PC-3 (cell line): ENCODE results near the gene ALDH5A1.

Experiments
- EZH2 ChIP-seq: fragments of 300-600 bp; sonication (generic); IDR thresholded peaks from one replicate; pipeline ENCODE4 v1.6.1; 2017; ENCODE audit warnings: antibody characterized with exemption, mild to moderate bottlenecking, low read length; ENCODE audit not compliant: unreplicated experiment
- EZH2phosphoT487 ChIP-seq: fragments of 300-600 bp; sonication (generic); IDR thresholded peaks from 2 replicates; pipeline ENCODE4 v1.6.1; 2018; ENCODE audit warnings: mild to moderate bottlenecking, antibody characterized with exemption, low read length, borderline replicate concordance
- TF ChIP-seq, protein P1 (sequence below): fragments of 300-600 bp; sonication (generic); conservative IDR thresholded peaks from 2 replicates; pipeline ENCODE4 v1.5.1; 2017; ENCODE audit warnings: antibody characterized with exemption, low read depth, mild to moderate bottlenecking, low read length

DNA sequence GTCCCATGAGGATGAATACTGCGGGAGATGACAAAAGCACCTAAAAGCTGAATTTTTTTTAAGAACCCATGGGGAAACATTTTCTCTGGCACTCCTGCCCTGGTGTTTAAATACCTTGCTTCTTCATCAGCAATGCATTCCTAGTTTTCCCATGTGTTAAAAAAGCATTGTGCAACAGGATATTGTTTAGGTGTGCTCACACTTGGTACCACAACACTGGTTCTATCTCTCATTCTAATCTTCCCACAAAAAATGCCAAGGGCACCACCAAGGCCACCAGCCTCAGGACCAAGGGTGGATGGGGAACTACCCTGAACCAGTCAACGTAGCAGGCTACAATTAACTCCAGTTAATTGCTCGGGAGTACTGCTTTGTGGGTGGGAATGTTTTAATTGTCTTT is 50.9 kb downstream of the ALDH5A1 start:
- TF ChIP-seq, protein P1, sequence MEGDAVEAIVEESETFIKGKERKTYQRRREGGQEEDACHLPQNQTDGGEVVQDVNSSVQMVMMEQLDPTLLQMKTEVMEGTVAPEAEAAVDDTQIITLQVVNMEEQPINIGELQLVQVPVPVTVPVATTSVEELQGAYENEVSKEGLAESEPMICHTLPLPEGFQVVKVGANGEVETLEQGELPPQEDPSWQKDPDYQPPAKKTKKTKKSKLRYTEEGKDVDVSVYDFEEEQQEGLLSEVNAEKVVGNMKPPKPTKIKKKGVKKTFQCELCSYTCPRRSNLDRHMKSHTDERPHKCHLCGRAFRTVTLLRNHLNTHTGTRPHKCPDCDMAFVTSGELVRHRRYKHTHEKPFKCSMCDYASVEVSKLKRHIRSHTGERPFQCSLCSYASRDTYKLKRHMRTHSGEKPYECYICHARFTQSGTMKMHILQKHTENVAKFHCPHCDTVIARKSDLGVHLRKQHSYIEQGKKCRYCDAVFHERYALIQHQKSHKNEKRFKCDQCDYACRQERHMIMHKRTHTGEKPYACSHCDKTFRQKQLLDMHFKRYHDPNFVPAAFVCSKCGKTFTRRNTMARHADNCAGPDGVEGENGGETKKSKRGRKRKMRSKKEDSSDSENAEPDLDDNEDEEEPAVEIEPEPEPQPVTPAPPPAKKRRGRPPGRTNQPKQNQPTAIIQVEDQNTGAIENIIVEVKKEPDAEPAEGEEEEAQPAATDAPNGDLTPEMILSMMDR: no peak
- TF ChIP-seq EZH2phosphoT487 (no peak), EZH2 (no peak)
